Measurements from ENCODE around the gene OBSCN. TPM values are rescaled to one million over a fixed set of nuclear protein-coding genes. Genes with fewer than 3 reads are reported as not detected.

The OBSCN gene
- total and polyA plus RNA-seq, 2 of the 4 experiments (the other 2 are of a cell fraction): 4.1 to 9.5 TPM

DNA sequence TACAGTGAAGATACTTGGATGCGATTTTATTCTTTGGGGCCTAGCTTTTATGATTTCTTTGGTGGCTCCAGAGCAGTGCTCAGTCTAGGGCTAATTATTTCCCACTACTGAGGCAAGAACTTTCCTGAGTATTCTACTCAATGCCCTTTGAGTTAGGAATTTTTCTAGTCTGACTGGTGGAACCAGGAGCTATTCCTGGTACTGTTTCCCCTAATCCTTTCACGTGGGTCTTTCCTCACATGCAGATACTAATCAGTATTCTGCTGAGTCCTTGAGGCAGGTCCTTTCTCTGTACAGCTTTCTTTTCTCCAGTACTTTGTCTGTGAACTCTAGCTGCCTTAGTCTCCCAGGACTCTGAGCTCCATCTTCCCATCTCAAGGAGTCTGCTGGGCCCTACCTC is 122.0 kb downstream of the OBSCN start:
- no peak overlapping the region for H2BK20ac ChIP-seq (ENCODE audit: low read depth, low read length)
- no peak overlapping the region for H3K4me3 ChIP-seq (ENCODE audit: insufficient read depth, low read depth, low read length)

More for the DNA sequence above, 122.0 kb downstream of the OBSCN start:
- H4K8ac ChIP-seq (ENCODE audit: low read depth in 2 of 2, low read length in 2 of 2): no peak overlapping the region
- no CpG with 5 or more reads among the region's 2 CpGs for WGBS, 2 experiments (ENCODE audit: extremely low coverage in 2 of 2, insufficient read length in 1 of 2)
- no peak overlapping the region for H3K18ac ChIP-seq (ENCODE audit: low read depth, low read length)
- no peak overlapping the region for H3K4me2 ChIP-seq (ENCODE audit: low read depth, low read length)
- no peaks in the 10 kb centered on the region for H3K79me1 ChIP-seq (ENCODE audit: low read depth in 1 of 2, low read length in 2 of 2)
- dilution Hi-C loops (cut with HindIII; ENCODE audit: low sequenced_read_pairs, unreplicated experiment): no loop called here
- no peak overlapping the region for H4K5ac ChIP-seq (ENCODE audit: low read depth, low read length)
- intact Hi-C loops (cut with micrococcal nuclease): no loop called here
- H4K20me1 ChIP-seq (ENCODE audit: insufficient read depth, low read length): no peaks in the 10 kb centered on the region
- no peak overlapping the region for H2AFZ ChIP-seq (replicated peaks; ENCODE audit: low read length, poor library complexity)
- H3K4me1 ChIP-seq (ENCODE audit: control insufficient read depth, insufficient read depth, low read length): no peaks in the 10 kb centered on the region
- H3K56ac ChIP-seq (ENCODE audit: extremely low read depth, insufficient read depth, low read length): no peak overlapping the region
- no peak overlapping the region for H2AK9ac ChIP-seq (replicated peaks; ENCODE audit: low read depth, low read length, poor library complexity)
- POLR2A ChIA-PET (ENCODE audit: unreplicated experiment): no interaction called here
- H3K9ac ChIP-seq (ENCODE audit: low read depth, low read length): no peak overlapping the region
- no peak overlapping the region for H3K27ac ChIP-seq (ENCODE audit: insufficient read depth, low read length)
- no peak overlapping the region for H2BK120ac ChIP-seq (ENCODE audit: low read depth, low read length)
- peaks cover 14% of the 10 kb centered on the region for H3K36me3 ChIP-seq (ENCODE audit: control insufficient read depth, insufficient read depth, low read length)
- no peak overlapping the region for H3K23ac ChIP-seq (ENCODE audit: low read depth, low read length)
- H3K14ac ChIP-seq (replicated peaks; ENCODE audit: low read depth, low read length): no peak overlapping the region
- DNase-seq (no peak), ATAC-seq (ENCODE audit: low read depth) (no peak)
- no peaks in the 10 kb centered on the region for H3K27me3 ChIP-seq (ENCODE audit: control insufficient read depth, insufficient read depth, low read length)
- H2AK5ac ChIP-seq (ENCODE audit: low read depth, low read length): no peak overlapping the region
- no peak overlapping the region for H2BK15ac ChIP-seq (ENCODE audit: low read depth, low read length)
- in situ Hi-C loops (cut with MboI; ENCODE audit: low sequenced_read_pairs): no loop called here
- TF ChIP-seq MXI1 (IDR thresholded peaks at IDR 0.05; ENCODE audit: borderline replicate concordance, low read depth, low read length) (no peak), RAD21 (IDR thresholded peaks at IDR 0.05; ENCODE audit: low read length) (no peak), MAFK (IDR thresholded peaks at IDR 0.05; ENCODE audit: low read depth, low read length) (no peak), RFX5 (IDR thresholded peaks at IDR 0.05; ENCODE audit: low read depth, low read length) (no peak), RCOR1 (IDR thresholded peaks at IDR 0.05; ENCODE audit: insufficient replicate concordance, low read length) (no peak), MAZ (IDR thresholded peaks at IDR 0.05; ENCODE audit: borderline replicate concordance, low read depth, low read length) (no peak), CEBPB (IDR thresholded peaks at IDR 0.05; ENCODE audit: low read depth, low read length) (no peak), CHD1 (IDR thresholded peaks at IDR 0.05; ENCODE audit: low read depth, low read length) (no peak), BHLHE40 (IDR thresholded peaks at IDR 0.05; ENCODE audit: low read depth, low read length) (no peak), NFE2L2 (IDR thresholded peaks at IDR 0.05; ENCODE audit: low read depth, low read length) (no peak), FOS (IDR thresholded peaks at IDR 0.05; ENCODE audit: low read depth, low read length) (no peak), SMC3 (IDR thresholded peaks at IDR 0.05; ENCODE audit: low read depth, low read length) (no peak)
- TF ChIP-seq, protein P1, sequence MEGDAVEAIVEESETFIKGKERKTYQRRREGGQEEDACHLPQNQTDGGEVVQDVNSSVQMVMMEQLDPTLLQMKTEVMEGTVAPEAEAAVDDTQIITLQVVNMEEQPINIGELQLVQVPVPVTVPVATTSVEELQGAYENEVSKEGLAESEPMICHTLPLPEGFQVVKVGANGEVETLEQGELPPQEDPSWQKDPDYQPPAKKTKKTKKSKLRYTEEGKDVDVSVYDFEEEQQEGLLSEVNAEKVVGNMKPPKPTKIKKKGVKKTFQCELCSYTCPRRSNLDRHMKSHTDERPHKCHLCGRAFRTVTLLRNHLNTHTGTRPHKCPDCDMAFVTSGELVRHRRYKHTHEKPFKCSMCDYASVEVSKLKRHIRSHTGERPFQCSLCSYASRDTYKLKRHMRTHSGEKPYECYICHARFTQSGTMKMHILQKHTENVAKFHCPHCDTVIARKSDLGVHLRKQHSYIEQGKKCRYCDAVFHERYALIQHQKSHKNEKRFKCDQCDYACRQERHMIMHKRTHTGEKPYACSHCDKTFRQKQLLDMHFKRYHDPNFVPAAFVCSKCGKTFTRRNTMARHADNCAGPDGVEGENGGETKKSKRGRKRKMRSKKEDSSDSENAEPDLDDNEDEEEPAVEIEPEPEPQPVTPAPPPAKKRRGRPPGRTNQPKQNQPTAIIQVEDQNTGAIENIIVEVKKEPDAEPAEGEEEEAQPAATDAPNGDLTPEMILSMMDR (conservative IDR thresholded peaks at IDR 0.05; ENCODE audit: low read depth, low read length): no peak
- TF ChIP-seq, protein P2, sequence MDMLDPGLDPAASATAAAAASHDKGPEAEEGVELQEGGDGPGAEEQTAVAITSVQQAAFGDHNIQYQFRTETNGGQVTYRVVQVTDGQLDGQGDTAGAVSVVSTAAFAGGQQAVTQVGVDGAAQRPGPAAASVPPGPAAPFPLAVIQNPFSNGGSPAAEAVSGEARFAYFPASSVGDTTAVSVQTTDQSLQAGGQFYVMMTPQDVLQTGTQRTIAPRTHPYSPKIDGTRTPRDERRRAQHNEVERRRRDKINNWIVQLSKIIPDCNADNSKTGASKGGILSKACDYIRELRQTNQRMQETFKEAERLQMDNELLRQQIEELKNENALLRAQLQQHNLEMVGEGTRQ (IDR thresholded peaks at IDR 0.05; ENCODE audit: low read depth, low read length): no peak
- TF ChIP-seq, protein P3, sequence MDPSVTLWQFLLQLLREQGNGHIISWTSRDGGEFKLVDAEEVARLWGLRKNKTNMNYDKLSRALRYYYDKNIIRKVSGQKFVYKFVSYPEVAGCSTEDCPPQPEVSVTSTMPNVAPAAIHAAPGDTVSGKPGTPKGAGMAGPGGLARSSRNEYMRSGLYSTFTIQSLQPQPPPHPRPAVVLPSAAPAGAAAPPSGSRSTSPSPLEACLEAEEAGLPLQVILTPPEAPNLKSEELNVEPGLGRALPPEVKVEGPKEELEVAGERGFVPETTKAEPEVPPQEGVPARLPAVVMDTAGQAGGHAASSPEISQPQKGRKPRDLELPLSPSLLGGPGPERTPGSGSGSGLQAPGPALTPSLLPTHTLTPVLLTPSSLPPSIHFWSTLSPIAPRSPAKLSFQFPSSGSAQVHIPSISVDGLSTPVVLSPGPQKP (IDR thresholded peaks at IDR 0.05; ENCODE audit: borderline replicate concordance, low read depth, low read length): no peak
- no peak overlapping the region for H4K91ac ChIP-seq (ENCODE audit: insufficient read depth, low read depth, low read length)
- no peak overlapping the region for H3K4ac ChIP-seq (ENCODE audit: low read depth, low read length)
- CTCF ChIA-PET: no interaction called here
- H3K9me1 ChIP-seq (ENCODE audit: insufficient read depth, low read length): 0 out of 2 replicates have a peak, but pooled peaks cover 3% of the 10 kb centered on the region
- no peak overlapping the region for H2BK5ac ChIP-seq (ENCODE audit: low read depth, low read length, poor library complexity, severe bottlenecking)
- H3K9me3 ChIP-seq (ENCODE audit: control insufficient read depth, insufficient read depth, low read length): peaks cover 1% of the 10 kb centered on the region; the same call in 1 of the 2 replicates
- BruUV-seq (replicated peaks): no TSS peak
